Body of pancreas (tissue), 4 donors: ENCODE data around the gene AUTS2. TPM values are rescaled to one million over a fixed set of nuclear protein-coding genes. Genes with fewer than 3 reads are reported as not detected.

Experiments
- ATAC-seq: fragments of 150-250 bp; one replicate; pipeline ENCODE4 v1.9.1; 2016
- DNase-seq, 4 donors: peaks; one replicate each; pipeline ENCODE4 v3.0.0-alpha.2; 2019
- H3K27ac ChIP-seq, 4 donors: fragments of 200-600 bp; sonication (generic); 1 replicate in 3 of 4; 2 replicates in 1 of 4; pipeline versions ENCODE4 v1.5.1 to v1.6.1; 2016 to 2019; ENCODE audit warnings: mild to moderate bottlenecking in 1 of 4, mixed read lengths in 1 of 4, moderate library complexity in 1 of 4
- H3K27me3 ChIP-seq, 2 donors: fragments of 200-600 bp; sonication (generic); one replicate each; pipeline ENCODE4 v1.6.0; 2016; ENCODE audit warnings: mild to moderate bottlenecking in 1 of 2
- H3K36me3 ChIP-seq, 2 donors: fragments of 200-600 bp; sonication (generic); replicated peaks in 1 of 2; 2 replicates each; pipeline ENCODE4 v1.5.1; 2016; ENCODE audit warnings: low read depth in 2 of 2; ENCODE audit not compliant: insufficient read depth in 1 of 2
- H3K4me1 ChIP-seq: fragments of 200-600 bp; sonication (generic); one replicate; pipeline ENCODE4 v1.6.0; 2016
- H3K4me3 ChIP-seq, 2 donors: fragments of 200-600 bp; sonication (generic); 1 replicate in 1 of 2; 2 replicates in 1 of 2; pipeline ENCODE4 v1.5.1; 2016 to 2019
- H3K9me3 ChIP-seq, 3 donors: fragments of 200-600 bp; sonication (generic); 1 replicate in 2 of 3; 2 replicates in 1 of 3; pipeline ENCODE4 v1.5.1; 2016
- CTCF ChIP-seq, 7 experiments: fragments of 450-650 bp in 4 of 7; fragments of 200-600 bp in 3 of 7; sonication (generic) in 3 of 7; IDR thresholded peaks; one replicate each; pipeline ENCODE4 v1.5.1; 2016 to 2019; ENCODE audit warnings: antibody characterized with exemption in 7 of 7
- POLR2A ChIP-seq, 3 donors: fragments of 450-650 bp; IDR thresholded peaks; one replicate each; pipeline ENCODE4 v1.6.1; 2016; ENCODE audit warnings: antibody characterized with exemption in 3 of 3, mild to moderate bottlenecking in 2 of 3
- WGBS, 2 donors: methylation state at CpG; one replicate each; pipeline ENCODE4 v1.1.5; 2017; 5-methylcytosine and 5-hydroxymethylcytosine counted together
- intact Hi-C: fragments of 100-400 bp; cut with DNase I; formaldehyde crosslinking; loops from one replicate; pipeline ENCODE4 v1.15.1; 2023
- total RNA-seq, 2 donors: library from RNA; depleted of rRNA; stranded (reverse); fragments of >200 nt; gene quantifications; one replicate each; pipeline ENCODE4 v1.1.0, GENCODE V29; 2016

Gene AUTS2
- total RNA-seq, 2 donors from 2014 or later = 11.7 to 18.5 TPM

DNA sequence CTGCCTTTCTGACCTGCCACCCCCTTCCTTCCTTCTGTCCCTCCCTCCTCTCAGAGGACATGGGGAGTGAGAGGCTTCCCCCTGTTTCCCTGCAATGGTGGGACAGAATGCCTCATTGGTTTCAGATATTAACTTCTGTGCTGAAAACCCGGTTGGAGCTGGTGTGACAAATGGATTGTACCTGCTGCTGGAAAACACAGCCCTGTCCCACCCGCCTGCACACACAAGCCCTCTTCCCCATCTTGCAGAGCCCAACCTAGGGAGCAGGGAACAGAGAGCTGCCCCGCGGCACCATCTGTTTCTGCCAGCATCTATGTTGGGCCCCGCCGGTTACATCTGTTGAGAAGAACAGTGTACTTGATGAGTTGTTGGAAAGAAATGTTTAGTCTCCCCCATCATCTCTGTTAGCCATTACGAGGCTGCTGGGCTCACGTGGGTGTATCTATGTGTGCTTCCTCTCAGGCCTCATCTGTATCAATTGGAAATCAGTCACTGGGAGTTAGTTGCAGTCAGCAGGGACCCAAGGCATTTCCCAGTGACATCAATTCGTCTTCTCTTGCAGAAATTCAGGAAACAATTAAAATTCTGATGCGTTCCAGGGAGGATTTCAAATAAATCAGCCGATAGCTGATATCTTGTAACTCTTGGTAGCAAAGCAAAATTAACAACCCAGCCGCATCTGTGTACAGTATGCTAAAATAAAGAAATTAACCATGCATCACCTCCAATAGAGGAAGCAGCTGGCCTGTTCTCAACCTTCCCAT is 808.1 kb downstream of the AUTS2 start:
- H3K27ac ChIP-seq = no peak overlapping the region
- no peak for DNase-seq
- 83 to 84% methylated on average over 11 to 12 of the region's 12 CpGs for WGBS, 2 donors
- no peaks in the 10 kb centered on the region for H3K27me3 ChIP-seq
- no peaks in the 10 kb centered on the region for H3K36me3 ChIP-seq
- no peak overlapping the region for H3K4me3 ChIP-seq
- H3K4me1 ChIP-seq = no peaks in the 10 kb centered on the region
- no peak for ATAC-seq
- H3K9me3 ChIP-seq = no peaks in the 10 kb centered on the region
- intact Hi-C loops = no loop called here
- TF ChIP-seq POLR2A (IDR thresholded peaks at IDR 0.05) (no peak), CTCF (IDR thresholded peaks at IDR 0.05) (no peak)

- ATAC-seq = no peak
- no peaks in the 10 kb centered on the region for H3K4me1 ChIP-seq
- intact Hi-C loops = no loop called here
These were observed 808.6 kb downstream of the AUTS2 start for GRCh38 chr7:70406950-70407209.

GRCh38 chr7:70408477-70408876 is 810.2 kb downstream of the AUTS2 start:
- Histone ChIP-seq H3K9me3 (no peaks in the 10 kb centered on the region), H3K27ac (no peak overlapping the region), H3K27me3 (no peaks in the 10 kb centered on the region), H3K4me3 (no peak overlapping the region), H3K4me1 (no peaks in the 10 kb centered on the region), H3K36me3 (no peaks in the 10 kb centered on the region)
- no peak for ATAC-seq
- intact Hi-C loops = no loop called here
- TF ChIP-seq POLR2A (IDR thresholded peaks at IDR 0.05) (no peak), CTCF (IDR thresholded peaks at IDR 0.05) (no peak)
- no peak for DNase-seq
- WGBS, 2 donors = 76 to 91% methylated on average over 2 of the region's 2 CpGs

More at GRCh38 chr7:70406950-70407209, 808.6 kb downstream of the AUTS2 start:
- Histone ChIP-seq H3K36me3 (no peaks in the 10 kb centered on the region), H3K9me3 (no peaks in the 10 kb centered on the region), H3K4me3 (no peak overlapping the region), H3K27me3 (no peaks in the 10 kb centered on the region), H3K27ac (no peak overlapping the region)
- no peak for DNase-seq
- TF ChIP-seq CTCF (IDR thresholded peaks at IDR 0.05) (no peak), POLR2A (IDR thresholded peaks at IDR 0.05) (no peak)
- WGBS, 2 donors = 86 to 91% methylated on average over 4 of the region's 4 CpGs

DNA sequence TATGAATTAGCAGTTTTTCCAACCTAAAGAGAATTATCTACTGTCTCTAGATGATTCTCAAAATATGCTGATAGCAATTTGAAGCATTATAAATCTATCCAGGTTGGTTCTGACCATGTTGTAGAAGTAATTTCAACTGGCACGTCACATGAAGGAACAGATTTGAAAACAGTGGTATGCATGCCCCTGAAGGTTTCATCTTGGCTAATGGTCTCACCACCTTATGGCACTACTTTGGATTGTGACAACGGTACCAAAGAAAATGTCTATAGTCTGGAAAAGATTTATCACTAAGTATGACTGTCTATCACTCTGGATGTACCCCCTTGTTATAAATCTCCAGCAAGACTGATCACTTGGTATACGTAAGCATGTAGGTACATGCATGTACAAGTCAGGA is 810.6 kb downstream of the AUTS2 start:
- ATAC-seq (no peak), DNase-seq (no peak)
- TF ChIP-seq CTCF (IDR thresholded peaks at IDR 0.05) (no peak), POLR2A (IDR thresholded peaks at IDR 0.05) (no peak)
- intact Hi-C loops = no loop called here
- 96 to 97% methylated on average over 3 of the region's 3 CpGs for WGBS, 2 donors
- H3K27me3 ChIP-seq = no peaks in the 10 kb centered on the region
- H3K36me3 ChIP-seq = no peaks in the 10 kb centered on the region
- no peaks in the 10 kb centered on the region for H3K4me1 ChIP-seq
- H3K27ac ChIP-seq = no peak overlapping the region
- H3K4me3 ChIP-seq = no peak overlapping the region
- H3K9me3 ChIP-seq = no peaks in the 10 kb centered on the region

- Histone ChIP-seq H3K9me3 (no peaks in the 10 kb centered on the region), H3K4me1 (no peaks in the 10 kb centered on the region), H3K27ac (no peak overlapping the region), H3K4me3 (no peak overlapping the region), H3K36me3 (no peaks in the 10 kb centered on the region), H3K27me3 (no peaks in the 10 kb centered on the region)
- TF ChIP-seq CTCF (IDR thresholded peaks at IDR 0.05) (no peak), POLR2A (IDR thresholded peaks at IDR 0.05) (no peak)
- intact Hi-C loops = no loop called here
- ATAC-seq (no peak), DNase-seq (no peak)
- 82 to 88% methylated on average over 8 of the region's 8 CpGs for WGBS, 2 donors
These were observed 812.0 kb downstream of the AUTS2 start for GRCh38 chr7:70410134-70410750.
